GM12878 (cell line): ENCODE results near the gene ARAP1. TPM values are rescaled to one million over a fixed set of nuclear protein-coding genes. Genes with fewer than 3 reads are reported as not detected.

ENCODE experiments used
- ATAC-seq: fragments of 200-7000 bp; cut with Tn5 transposase; 3 replicates; pipeline ENCODE4 v1.9.1; 2020; ENCODE audit warnings: mild to moderate bottlenecking, moderate library complexity
- BruUV-seq: library from RNA; stranded (reverse); fragments of 400-500 nt; replicated peaks from 2 replicates; lab custom pipeline; 2021; lab: Mats Ljungman, UMichigan
- CTCF ChIA-PET: fragments of 300-600 bp; sonication (Branson Sonifier 250); formaldehyde crosslinking; extraction: SDS; loops from one replicate; lab custom pipeline; 2021; ENCODE audit warnings: inconsistent platforms; lab: Yijun Ruan, JAX
- POLR2A ChIA-PET: fragments of 350-600 bp; formaldehyde crosslinking; extraction: SDS; loops from one replicate; lab custom pipeline; 2021; ENCODE audit warnings: inconsistent platforms; lab: Charles Lee
- RAD21 ChIA-PET: fragments of 300-600 bp; sonication (Branson Sonifier 250); formaldehyde crosslinking; loops from one replicate; lab custom pipeline; 2023; ENCODE audit warnings: antibody characterized with exemption; ENCODE audit not compliant: unreplicated experiment; lab: Charles Lee
- SMC1A ChIA-PET: fragments of 300-600 bp; sonication (Branson Sonifier 250); formaldehyde crosslinking; loops from one replicate; lab custom pipeline; 2023; ENCODE audit not compliant: unreplicated experiment, uncharacterized antibody; lab: Charles Lee
- DNase-seq: peaks from one replicate; pipeline ENCODE4 v3.0.0-alpha.2; 2011; ENCODE audit warnings: low read depth, low spot score
- FAIRE-seq: peaks from 3 replicates; lab custom pipeline; 2011; peaks lifted over from hg19 to GRCh38; lab: Jason Lieb, UNC
- H2AFZ ChIP-seq: 2 replicates; pipeline ENCODE4 v1.6.0; 2011; ENCODE audit warnings: low read depth, low read length, control low read depth; ENCODE audit not compliant: control insufficient read depth
- H3K27ac ChIP-seq: 2 replicates; pipeline ENCODE4 v1.5.1; 2011; ENCODE audit warnings: control low read depth; ENCODE audit not compliant: control insufficient read depth, insufficient read depth
- H3K27me3 ChIP-seq, 2 experiments: replicated peaks in 1 of 2; 2 replicates each; pipeline versions ENCODE4 v1.6.0 to v1.6.1; 2011; ENCODE audit warnings: low read length in 1 of 2; ENCODE audit not compliant: control insufficient read depth in 2 of 2, insufficient read depth in 2 of 2
- H3K36me3 ChIP-seq, 2 experiments: 2 replicates each; pipeline ENCODE4 v1.5.1; 2011; ENCODE audit warnings: low read length in 1 of 2; ENCODE audit not compliant: control insufficient read depth in 2 of 2, insufficient read depth in 2 of 2
- H3K4me1 ChIP-seq: 2 replicates; pipeline ENCODE4 v1.6.1; 2011; ENCODE audit warnings: mild to moderate bottlenecking, low read length, moderate library complexity, mixed read lengths; ENCODE audit not compliant: control insufficient read depth, insufficient read depth
- H3K4me2 ChIP-seq: 2 replicates; pipeline ENCODE4 v1.6.0; 2011; ENCODE audit warnings: control low read depth; ENCODE audit not compliant: control insufficient read depth, insufficient read depth
- H3K4me3 ChIP-seq: fragments of 200-600 bp; sonication (generic); 2 replicates; pipeline ENCODE4 v1.5.1; 2016
- H3K79me2 ChIP-seq: 2 replicates; pipeline ENCODE4 v1.6.0; 2011; ENCODE audit warnings: low read length; ENCODE audit not compliant: control insufficient read depth, insufficient read depth
- H3K9ac ChIP-seq: 2 replicates; pipeline ENCODE4 v1.8.0; 2011; ENCODE audit warnings: low read length, control low read depth, mixed read lengths; ENCODE audit not compliant: control insufficient read depth, insufficient read depth
- H3K9me3 ChIP-seq: replicated peaks from 3 replicates; pipeline ENCODE4 v1.5.1; 2011; ENCODE audit warnings: mild to moderate bottlenecking, low read length; ENCODE audit not compliant: control insufficient read depth, insufficient read depth
- H4K20me1 ChIP-seq: 2 replicates; pipeline ENCODE4 v1.6.0; 2011; ENCODE audit not compliant: control insufficient read depth, insufficient read depth
- JUND ChIP-seq: IDR thresholded peaks from 2 replicates; pipeline ENCODE4 v1.6.1; 2012; ENCODE audit warnings: low read depth, mild to moderate bottlenecking, low read length, improper control_type of control experiment, moderate library complexity
- KAT2A ChIP-seq: conservative IDR thresholded peaks from 2 replicates; pipeline ENCODE4 v1.6.1; 2011; ENCODE audit warnings: low read depth, low read length; ENCODE audit not compliant: control insufficient read depth
- WGBS: methylation state at CpG from one replicate; pipeline ENCODE4 v1.1.6; 2016; ENCODE audit warnings: low lambda C conversion rate; ENCODE audit not compliant: insufficient replicate concordance, insufficient coverage; ENCODE audit errors: missing lambda C conversion rate; 5-methylcytosine and 5-hydroxymethylcytosine counted together
- in situ Hi-C: fragments of 300-500 bp; cut with MboI; formaldehyde crosslinking; loops from 9 replicates; pipeline ENCODE4 v1.14.3; 2018; ENCODE audit warnings: mixed read lengths
- intact Hi-C: fragments of 100-400 bp; cut with micrococcal nuclease; formaldehyde crosslinking; loops from one replicate; pipeline ENCODE4 v1.14.2; 2022; ENCODE audit not compliant: unreplicated experiment
- polyA plus RNA-seq, 11 experiments: library from polyadenylated mRNA; depleted of rRNA in 4 of 11; unstranded in 6 of 11; stranded (reverse) in 5 of 11; fragments of >200 nt; fragmentation: Nextera tagmentation in 4 of 11; fragmentation: Illumina TruSeq in 1 of 11; extraction: Ambion mirVana in 4 of 11; extraction: Trizol in 1 of 11; gene quantifications; 1 replicate in 1 of 11; 2 replicates in 10 of 11; pipeline versions ENCODE4 v1.2.1 to v1.2.3, GENCODE V29; 2011 to 2016; ENCODE audit warnings: inconsistent platforms in 2 of 11, missing spikeins in 2 of 11, low read depth in 1 of 11
- total RNA-seq, 4 experiments: library from RNA; depleted of rRNA in 3 of 4; stranded (reverse); fragments of >200 nt in 3 of 4; fragmentation: Illumina TruSeq in 1 of 4; extraction: Trizol in 1 of 4; gene quantifications; 2 replicates each; pipeline versions ENCODE4 v1.2.1 to v1.2.3, GENCODE V29; 2013 to 2021
- TF ChIP-seq, protein P1 (sequence below): fragments of 450-650 bp; IDR thresholded peaks from 2 replicates; pipeline ENCODE4 v1.6.1; 2017; ENCODE audit warnings: mild to moderate bottlenecking, moderate library complexity

Gene ARAP1
- total and polyA plus RNA-seq, 10 of the 15 experiments (the other 5 are each of a cell fraction or from before 2014, with no cell fraction given) = 0.55 to 102 (median 51.0) TPM

DNA sequence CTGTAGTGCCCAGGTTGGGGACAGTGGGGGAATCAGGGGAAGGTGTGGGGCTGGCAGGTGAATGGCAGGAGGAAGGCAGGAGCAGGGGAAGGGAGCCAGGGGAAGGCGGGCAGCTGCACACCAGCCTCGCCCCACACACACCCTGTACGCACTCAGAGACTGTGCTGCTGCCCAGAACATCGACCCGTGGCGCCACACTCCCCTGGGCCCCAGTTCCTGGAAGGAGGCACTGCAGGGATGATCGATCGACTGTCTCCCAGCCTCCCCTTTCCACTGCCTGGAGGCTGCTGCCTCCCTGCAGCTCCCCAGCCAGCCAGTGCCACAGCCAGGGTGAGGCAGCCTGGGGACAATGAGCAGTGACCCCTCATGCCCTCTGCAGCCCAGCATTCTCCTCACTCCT, 97.2 kb downstream of the ARAP1 start:
- Histone ChIP-seq H3K4me2 (no peak overlapping the region), H2AFZ (no peak overlapping the region), H3K27ac (no peak overlapping the region), H3K9ac (no peak overlapping the region), H3K79me2 (no peaks in the 10 kb centered on the region), H3K4me1 (no peaks in the 10 kb centered on the region), H3K4me3 (no peak overlapping the region), H3K36me3 (no peaks in the 10 kb centered on the region), H3K27me3 (peaks cover 0 to 3% of the 10 kb centered on the region in 2 experiments; a peak in 2 of 4 replicates), H4K20me1 (no peaks in the 10 kb centered on the region; the same call in 1 of the 2 replicates), H3K9me3 (no peaks in the 10 kb centered on the region)
- RAD21 ChIA-PET = no interaction called here
- DNase-seq (no peak), FAIRE-seq (no peak), ATAC-seq (no peak)
- intact Hi-C loops = no loop called here
- BruUV-seq = no TSS peak
- POLR2A ChIA-PET = interaction anchor here (0.6 kb wide), 1 partner anchor 261 kb away, joined by 3 read pairs; no protein-coding TSS in a partner anchor
- in situ Hi-C loops = no loop called here
- WGBS = 21% methylated on average over 8 of the region's 8 CpGs
- TF ChIP-seq JUND = no peak
- TF ChIP-seq, protein P1, sequence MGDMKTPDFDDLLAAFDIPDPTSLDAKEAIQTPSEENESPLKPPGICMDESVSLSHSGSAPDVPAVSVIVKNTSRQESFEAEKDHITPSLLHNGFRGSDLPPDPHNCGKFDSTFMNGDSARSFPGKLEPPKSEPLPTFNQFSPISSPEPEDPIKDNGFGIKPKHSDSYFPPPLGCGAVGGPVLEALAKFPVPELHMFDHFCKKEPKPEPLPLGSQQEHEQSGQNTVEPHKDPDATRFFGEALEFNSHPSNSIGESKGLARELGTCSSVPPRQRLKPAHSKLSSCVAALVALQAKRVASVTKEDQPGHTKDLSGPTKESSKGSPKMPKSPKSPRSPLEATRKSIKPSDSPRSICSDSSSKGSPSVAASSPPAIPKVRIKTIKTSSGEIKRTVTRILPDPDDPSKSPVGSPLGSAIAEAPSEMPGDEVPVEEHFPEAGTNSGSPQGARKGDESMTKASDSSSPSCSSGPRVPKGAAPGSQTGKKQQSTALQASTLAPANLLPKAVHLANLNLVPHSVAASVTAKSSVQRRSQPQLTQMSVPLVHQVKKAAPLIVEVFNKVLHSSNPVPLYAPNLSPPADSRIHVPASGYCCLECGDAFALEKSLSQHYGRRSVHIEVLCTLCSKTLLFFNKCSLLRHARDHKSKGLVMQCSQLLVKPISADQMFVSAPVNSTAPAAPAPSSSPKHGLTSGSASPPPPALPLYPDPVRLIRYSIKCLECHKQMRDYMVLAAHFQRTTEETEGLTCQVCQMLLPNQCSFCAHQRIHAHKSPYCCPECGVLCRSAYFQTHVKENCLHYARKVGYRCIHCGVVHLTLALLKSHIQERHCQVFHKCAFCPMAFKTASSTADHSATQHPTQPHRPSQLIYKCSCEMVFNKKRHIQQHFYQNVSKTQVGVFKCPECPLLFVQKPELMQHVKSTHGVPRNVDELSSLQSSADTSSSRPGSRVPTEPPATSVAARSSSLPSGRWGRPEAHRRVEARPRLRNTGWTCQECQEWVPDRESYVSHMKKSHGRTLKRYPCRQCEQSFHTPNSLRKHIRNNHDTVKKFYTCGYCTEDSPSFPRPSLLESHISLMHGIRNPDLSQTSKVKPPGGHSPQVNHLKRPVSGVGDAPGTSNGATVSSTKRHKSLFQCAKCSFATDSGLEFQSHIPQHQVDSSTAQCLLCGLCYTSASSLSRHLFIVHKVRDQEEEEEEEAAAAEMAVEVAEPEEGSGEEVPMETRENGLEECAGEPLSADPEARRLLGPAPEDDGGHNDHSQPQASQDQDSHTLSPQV = no peak
- no peak for TF ChIP-seq KAT2A
- CTCF ChIA-PET = interaction anchor here (1.2 to 1.4 kb wide), 2 partner anchors 11 to 29 kb away, joined by 3 read pairs; no protein-coding TSS in a partner anchor
- SMC1A ChIA-PET = interaction anchor here (1.2 kb wide), 1 partner anchor 13 kb away, joined by 5 read pairs; no protein-coding TSS in a partner anchor
